Thoracic aorta (tissue), 2 donors: ENCODE measurements around the gene VASH1. TPM values are rescaled to one million over a fixed set of nuclear protein-coding genes. Genes with fewer than 3 reads are reported as not detected.

Source experiments
- ATAC-seq: fragments of 150-250 bp; one replicate; pipeline ENCODE4 v1.8.0; 2017; ENCODE audit warnings: low read depth; ENCODE audit not compliant: insufficient number of reproducible peaks, low FRiP score
- DNase-seq: peaks from one replicate; pipeline ENCODE4 v3.0.0-alpha.2; 2020; ENCODE audit warnings: low spot score
- H3K27ac ChIP-seq, 2 donors: fragments of 200-600 bp; sonication (generic); 1 replicate in 1 of 2; 2 replicates in 1 of 2; pipeline ENCODE4 v1.5.1; 2016; ENCODE audit warnings: mild to moderate bottlenecking in 2 of 2, moderate library complexity in 2 of 2
- H3K27me3 ChIP-seq: fragments of 200-600 bp; sonication (generic); replicated peaks from 2 replicates; pipeline ENCODE4 v1.6.0; 2016; ENCODE audit warnings: mild to moderate bottlenecking; ENCODE audit not compliant: insufficient read depth
- H3K36me3 ChIP-seq: fragments of 200-600 bp; sonication (generic); one replicate; pipeline ENCODE4 v1.5.1; 2016
- H3K4me1 ChIP-seq, 2 donors: fragments of 200-600 bp; sonication (generic); 1 replicate in 1 of 2; 2 replicates in 1 of 2; pipeline versions ENCODE4 v1.5.1 to v1.6.0; 2016; ENCODE audit warnings: low read depth in 2 of 2, mild to moderate bottlenecking in 1 of 2; ENCODE audit not compliant: control insufficient read depth in 1 of 2
- H3K4me3 ChIP-seq: fragments of 200-600 bp; sonication (generic); 2 replicates; pipeline ENCODE4 v1.5.1; 2016; ENCODE audit warnings: mild to moderate bottlenecking
- H3K9me3 ChIP-seq: fragments of 200-600 bp; sonication (generic); 2 replicates; pipeline ENCODE4 v1.5.1; 2016
- total RNA-seq, 2 donors: library from RNA; depleted of rRNA; stranded (reverse); fragments of >200 nt; gene quantifications; one replicate each; pipeline versions ENCODE4 v1.1.0 to v1.2.3, GENCODE V29; 2016
- TF ChIP-seq, protein P1 (sequence below): fragments of 200-600 bp; sonication (generic); IDR thresholded peaks from one replicate; pipeline ENCODE4 v1.5.1; 2019; ENCODE audit warnings: antibody characterized with exemption

VASH1 gene
- total RNA-seq, 2 donors from 2014 or later, result 21.5 to 27.7 TPM

DNA sequence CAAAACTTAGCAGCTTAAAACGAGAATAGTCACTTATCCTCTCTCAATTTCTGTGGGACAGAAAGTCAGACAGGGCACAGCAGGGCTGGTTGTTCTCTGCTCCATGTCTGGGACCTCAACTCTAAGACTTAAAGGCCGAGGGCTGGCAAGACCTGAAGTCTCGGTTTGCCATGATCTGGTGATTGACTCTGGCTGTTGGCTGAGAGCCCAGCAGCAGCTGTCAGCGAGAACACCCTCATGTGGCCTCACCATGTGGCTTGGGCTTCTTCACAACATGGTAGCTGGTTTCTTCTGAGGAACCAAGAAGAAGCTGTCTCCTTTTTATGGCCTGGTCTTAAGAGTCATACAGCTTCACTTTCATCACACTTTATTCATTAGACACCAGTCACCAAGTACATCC is 1.7 kb upstream of the VASH1 start:
- no peaks in the 10 kb centered on the region for H3K36me3 ChIP-seq
- no peak overlapping the region for H3K4me3 ChIP-seq
- peaks cover 13 to 30% of the 10 kb centered on the region in 2 donors for H3K4me1 ChIP-seq
- TF ChIP-seq, protein P1, sequence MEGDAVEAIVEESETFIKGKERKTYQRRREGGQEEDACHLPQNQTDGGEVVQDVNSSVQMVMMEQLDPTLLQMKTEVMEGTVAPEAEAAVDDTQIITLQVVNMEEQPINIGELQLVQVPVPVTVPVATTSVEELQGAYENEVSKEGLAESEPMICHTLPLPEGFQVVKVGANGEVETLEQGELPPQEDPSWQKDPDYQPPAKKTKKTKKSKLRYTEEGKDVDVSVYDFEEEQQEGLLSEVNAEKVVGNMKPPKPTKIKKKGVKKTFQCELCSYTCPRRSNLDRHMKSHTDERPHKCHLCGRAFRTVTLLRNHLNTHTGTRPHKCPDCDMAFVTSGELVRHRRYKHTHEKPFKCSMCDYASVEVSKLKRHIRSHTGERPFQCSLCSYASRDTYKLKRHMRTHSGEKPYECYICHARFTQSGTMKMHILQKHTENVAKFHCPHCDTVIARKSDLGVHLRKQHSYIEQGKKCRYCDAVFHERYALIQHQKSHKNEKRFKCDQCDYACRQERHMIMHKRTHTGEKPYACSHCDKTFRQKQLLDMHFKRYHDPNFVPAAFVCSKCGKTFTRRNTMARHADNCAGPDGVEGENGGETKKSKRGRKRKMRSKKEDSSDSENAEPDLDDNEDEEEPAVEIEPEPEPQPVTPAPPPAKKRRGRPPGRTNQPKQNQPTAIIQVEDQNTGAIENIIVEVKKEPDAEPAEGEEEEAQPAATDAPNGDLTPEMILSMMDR, result no peak
- no peaks in the 10 kb centered on the region for H3K27me3 ChIP-seq
- no peak for DNase-seq
- H3K9me3 ChIP-seq, result no peaks in the 10 kb centered on the region
- ATAC-seq, result no peak
- no peak overlapping the region for H3K27ac ChIP-seq

DNA sequence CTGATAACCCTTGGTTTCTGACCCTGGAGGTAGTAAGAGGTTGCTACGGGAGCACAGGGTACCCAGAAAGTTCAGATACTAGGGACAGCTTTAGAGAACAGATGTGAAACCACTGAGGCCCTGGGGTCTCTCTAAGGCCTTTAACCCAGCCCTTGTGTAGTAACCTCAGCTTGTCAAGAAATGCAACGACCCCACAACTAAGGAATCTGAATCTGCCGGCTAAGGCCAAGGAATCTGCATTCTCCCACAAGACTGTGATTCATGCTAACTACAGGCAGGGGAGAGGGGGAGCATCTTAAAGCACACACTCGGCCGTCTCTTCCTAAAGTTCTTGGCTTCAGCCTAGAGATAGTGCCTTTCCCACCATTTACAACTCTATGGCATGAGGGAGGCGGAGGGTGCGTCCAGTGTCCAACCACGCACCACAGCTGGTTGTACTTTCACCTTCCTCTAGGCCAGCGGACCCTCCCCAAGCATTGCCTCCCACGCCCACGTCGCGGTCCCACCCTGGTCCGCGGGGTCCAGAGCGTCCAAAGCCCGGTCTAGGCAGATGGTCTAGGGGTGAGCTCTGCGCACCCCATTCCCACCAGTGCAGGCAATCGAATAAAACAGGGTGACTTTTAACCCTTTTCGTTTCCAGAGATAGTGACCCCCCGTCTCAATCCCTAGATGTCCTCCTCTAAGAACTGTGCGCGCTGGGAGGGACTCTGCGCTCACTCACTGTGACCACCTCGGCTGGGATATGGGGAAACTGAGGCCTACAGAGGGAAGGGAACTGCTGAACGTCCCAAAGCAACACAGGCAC is 735 bp upstream of the VASH1 start:
- no peak for ATAC-seq
- Histone ChIP-seq H3K36me3 (no peaks in the 10 kb centered on the region), H3K27me3 (no peaks in the 10 kb centered on the region), H3K27ac (peak overlapping the region in 1 of 2 donors; percentile 64), H3K4me3 (peak overlapping the region; percentile 80), H3K4me1 (peaks cover 13 to 39% of the 10 kb centered on the region in 2 donors), H3K9me3 (no peaks in the 10 kb centered on the region)
- TF ChIP-seq, protein P1, result no peak
- DNase-seq, result no peak

DNA sequence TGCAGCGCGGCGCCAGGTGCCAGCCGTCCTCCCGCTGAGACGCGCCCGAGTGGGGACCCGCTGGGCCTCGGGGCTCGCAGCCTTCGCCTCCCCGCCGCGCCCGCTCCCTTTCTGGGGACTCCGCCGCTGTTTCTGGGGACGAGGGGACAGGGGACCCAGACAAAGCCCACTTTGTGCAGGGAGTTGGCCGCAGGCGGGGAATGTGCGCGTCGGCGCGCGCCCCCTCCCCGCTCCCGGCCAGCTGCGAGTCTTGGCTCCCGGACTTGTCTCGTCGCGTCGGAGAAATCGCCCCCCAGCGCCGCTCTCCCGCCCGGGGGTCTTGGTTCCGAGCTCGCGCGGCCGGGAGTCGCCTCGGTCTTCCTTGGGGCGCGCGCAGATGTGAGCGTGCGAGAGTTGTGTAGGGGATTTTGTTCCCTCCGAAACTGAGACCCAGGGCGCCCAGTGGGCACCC is 717 bp downstream of the VASH1 start:
- H3K27ac ChIP-seq, result peak overlapping the region; percentile 64 to 82
- H3K36me3 ChIP-seq, result no peaks in the 10 kb centered on the region
- H3K9me3 ChIP-seq, result no peaks in the 10 kb centered on the region
- no peak for ATAC-seq
- peak overlapping the region; percentile 80 for H3K4me3 ChIP-seq
- H3K27me3 ChIP-seq, result no peaks in the 10 kb centered on the region
- no peak for DNase-seq
- H3K4me1 ChIP-seq, result peaks cover 13 to 44% of the 10 kb centered on the region in 2 donors
- TF ChIP-seq, protein P1, result no peak

DNA sequence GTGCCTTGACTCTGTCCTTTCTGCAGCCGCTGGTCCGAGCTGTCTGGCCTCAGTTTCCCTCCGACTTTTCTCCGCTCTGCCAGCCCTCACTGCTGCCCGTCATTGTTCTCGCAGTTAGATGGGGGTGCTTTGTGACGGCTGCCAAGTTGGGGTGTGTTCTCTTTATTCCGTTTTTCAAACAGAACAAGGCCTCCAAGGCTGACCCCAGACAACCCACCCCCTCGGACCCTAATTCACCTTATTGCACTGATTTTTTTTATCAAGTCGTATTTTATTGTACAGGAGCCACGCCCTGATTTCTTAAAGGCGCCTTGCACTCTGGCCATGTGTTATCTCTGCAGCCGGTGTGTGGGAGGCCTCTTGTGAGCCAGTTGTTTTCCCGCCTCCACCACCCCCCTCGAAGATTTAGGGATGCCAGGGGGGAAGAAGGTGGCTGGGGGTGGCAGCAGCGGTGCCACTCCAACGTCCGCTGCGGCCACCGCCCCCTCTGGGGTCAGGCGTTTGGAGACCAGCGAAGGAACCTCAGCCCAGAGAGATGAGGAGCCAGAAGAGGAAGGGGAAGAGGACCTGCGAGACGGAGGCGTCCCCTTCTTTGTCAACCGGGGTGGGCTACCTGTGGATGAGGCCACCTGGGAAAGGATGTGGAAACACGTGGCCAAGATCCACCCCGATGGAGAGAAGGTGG is 1.3 kb downstream of the VASH1 start:
- Histone ChIP-seq H3K4me3 (peak overlapping the region; percentile 80), H3K27ac (peak overlapping the region in 1 of 2 donors; percentile 82), H3K36me3 (no peaks in the 10 kb centered on the region), H3K9me3 (no peaks in the 10 kb centered on the region), H3K27me3 (no peaks in the 10 kb centered on the region), H3K4me1 (peaks cover 13 to 47% of the 10 kb centered on the region in 2 donors)
- ATAC-seq (no peak), DNase-seq (no peak)
- TF ChIP-seq, protein P1, result no peak
